HPDE6-E6E7 (cell line): ENCODE measurements around the gene DIP2C.
"Not testable (repeated sequence)": the region's sequence is repeated elsewhere in the genome, so short reads cannot be mapped to it uniquely, and the experiment has no call there.

Experiments
- DNase-seq: peaks from one replicate; pipeline ENCODE4 v3.0.0; 2011; ENCODE audit warnings: missing footprints; ENCODE audit errors: extremely low spot score

The DIP2C gene

DNA sequence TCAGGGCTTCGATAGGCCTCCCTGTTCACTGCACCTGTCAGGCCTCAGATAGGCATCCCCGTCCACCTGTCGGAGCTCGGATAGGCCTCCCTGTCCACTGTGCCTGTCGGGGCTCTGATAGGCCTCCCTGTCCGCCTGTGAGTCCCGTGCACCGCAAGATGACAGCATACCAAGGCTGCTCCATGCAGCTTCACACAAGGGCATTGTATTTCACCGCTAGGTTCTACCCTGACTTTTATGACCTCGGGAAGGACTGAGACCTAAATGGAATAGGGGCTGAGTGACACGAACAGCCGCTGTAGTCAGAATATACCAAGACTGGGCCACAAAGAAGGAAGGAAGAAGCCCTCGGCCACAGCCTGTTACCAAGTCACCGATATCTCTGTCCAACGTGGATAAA lies 271.2 kb downstream of the DIP2C start:
- DNase-seq = no peak

DNA sequence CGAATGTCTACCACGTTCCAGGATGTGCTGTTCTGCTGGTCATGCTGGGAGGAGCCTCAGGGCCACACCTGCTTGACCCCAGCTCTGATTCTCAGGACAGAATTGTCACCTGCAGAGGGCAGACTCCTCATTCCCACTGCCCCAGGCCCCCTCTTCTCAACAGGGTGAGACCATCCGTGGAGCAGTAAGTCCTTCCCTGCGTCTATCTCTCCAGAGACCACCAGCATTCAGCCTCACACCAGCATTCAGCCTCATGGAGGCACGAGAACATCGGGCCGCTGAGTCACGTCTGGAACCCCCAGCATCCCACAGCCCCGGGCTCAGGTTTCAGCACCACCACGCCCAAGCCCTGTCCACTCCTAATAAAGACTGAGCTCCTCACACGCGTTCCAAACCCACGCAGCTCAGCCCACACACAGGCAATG lies 273.4 kb downstream of the DIP2C start:
- DNase-seq = no peak

DNA sequence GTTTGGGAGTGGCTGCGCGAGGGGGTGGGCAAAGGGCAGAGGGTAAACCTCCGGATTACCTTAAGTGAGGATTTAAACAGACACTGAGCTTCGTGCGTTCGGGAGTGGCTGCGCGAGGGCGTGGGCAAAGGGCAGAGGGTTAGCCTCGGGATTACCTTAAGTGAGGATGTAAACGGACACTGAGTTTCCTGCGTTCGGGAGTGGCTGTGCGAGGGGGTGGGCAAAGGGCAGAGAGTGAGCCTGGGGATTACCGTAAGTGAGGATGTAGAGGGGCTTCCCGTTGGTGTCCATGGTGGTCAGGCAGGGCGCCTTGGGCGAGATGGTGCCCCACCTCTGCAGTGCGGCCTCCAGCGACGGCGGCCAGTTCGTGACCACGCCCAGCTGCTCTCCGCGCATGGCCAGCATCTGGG lies 275.8 kb downstream of the DIP2C start:
- no peak for DNase-seq

DNA sequence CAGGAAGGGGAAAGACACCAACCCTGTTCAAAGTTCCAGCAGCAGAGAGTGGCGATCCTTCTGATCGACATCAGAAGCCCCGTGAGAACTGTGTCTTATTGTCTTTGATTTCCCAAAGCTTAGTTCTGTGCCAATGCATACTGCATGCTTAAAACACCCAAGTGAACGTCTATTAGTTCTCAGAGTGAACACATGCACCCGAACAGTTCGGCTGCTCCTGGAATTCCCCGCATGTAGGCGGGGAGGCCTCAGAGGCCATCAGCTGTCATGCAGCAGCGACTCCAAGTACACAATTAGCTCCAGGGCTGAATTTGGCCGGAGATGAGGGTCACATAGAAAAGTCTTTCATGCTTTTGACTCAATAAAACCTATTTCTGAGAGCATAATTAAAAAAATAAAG lies 277.4 kb downstream of the DIP2C start:
- no peak for DNase-seq

DNA sequence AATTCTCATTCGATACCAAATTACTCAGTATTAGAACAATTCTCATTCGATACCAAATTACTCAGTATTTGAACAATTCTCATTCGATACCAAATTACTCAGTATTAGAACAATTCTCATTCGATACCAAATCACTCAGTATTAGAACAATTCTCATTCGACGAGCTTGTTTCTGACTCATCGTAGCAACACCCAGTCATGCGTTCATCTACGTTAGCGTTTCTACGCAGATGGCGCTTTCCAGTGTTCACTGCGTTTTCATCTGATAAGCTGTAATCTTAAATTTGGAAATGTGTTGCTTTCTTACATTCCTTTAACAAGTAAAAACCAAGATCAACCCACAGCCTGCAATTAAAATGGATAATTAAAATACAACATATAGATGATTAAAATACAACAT lies 277.9 kb downstream of the DIP2C start:
- DNase-seq = no peak

DNA sequence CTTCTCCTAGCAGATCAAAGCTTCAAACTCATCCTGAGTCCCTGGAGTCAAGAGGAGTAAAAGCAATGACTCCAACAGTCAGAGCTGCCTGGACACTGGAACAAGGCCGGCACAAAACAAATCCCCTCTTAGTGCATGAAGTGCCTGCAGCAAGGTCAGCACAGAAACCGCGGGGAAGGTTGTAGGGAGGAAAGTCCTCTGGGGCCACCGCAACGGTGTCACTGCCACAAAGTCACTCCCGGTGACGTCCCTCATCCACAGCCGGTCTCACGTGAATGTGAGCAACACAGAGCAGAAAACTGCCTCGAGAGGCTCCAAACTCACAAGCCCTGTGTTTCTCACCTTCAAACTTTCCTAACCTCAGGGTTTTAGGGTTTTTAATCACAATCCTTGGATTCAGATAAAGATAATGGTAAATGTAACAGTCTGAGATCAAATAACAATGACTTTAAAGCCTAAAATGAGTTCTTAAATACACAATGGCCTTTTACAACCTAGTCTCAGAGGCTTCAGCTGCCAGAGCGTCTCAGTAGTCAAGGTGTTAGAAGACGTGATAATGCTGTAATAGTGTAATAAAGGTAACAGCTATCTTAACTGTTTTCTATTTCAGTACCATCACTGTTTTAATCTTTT lies 279.9 kb downstream of the DIP2C start:
- DNase-seq = no peak

DNA sequence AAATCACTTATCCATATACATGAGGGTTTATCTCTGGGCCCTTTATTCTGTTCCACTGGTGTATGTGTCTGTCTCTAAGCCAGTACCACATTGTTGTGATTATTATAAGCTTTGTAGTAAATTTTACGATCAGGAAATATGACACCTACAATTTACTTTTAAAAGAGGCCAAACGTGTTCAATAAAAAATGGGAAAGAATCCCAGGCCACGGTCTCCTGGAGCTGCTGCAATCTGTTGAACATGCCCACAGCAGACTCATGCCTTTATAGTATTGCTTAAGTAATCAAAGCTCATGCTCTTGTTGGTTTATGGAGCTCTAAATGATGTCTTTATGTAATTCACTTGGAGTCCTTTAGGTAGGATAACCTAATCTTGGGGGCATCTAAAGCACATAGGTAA lies 281.2 kb downstream of the DIP2C start:
- no peak for DNase-seq

DNA sequence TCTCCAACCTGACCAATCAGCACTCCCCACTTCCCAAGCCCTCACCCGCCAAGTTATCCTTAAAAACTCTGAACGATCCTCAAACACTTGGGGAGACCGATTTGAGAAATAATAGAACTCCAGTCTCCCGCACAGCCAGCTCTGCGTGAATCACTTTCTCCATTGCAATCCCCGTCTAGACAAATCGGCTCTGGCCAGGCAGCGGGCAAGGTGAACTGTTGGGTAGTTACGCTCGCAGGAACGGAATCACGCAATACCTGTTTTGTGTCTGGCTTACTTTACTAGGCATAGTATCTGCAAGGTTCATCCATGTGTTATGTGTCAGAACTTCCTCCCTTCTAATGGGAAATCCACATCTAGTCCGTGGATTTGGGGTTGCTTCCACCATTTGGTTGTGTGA lies 282.5 kb downstream of the DIP2C start:
- no peak for DNase-seq

DNA sequence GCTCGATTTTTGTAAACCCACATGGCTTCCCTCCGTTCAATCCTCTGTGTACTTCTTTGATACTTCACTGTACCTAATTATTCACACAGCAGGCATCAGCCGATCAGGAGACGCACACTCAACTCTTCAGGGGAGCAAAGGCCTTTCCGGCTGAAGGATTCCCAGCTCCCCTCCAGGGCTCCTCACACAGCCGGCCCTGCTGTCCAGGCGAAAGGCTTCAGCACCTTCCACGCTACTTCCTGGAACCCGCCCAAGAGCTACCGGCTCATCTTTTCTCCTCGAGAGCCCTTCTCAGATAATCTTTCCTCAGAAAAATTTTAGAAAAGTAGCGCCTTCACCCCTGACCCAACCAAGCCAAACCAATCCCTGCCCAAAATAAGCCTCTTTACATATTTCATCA lies 283.8 kb downstream of the DIP2C start:
- DNase-seq = no peak

DNA sequence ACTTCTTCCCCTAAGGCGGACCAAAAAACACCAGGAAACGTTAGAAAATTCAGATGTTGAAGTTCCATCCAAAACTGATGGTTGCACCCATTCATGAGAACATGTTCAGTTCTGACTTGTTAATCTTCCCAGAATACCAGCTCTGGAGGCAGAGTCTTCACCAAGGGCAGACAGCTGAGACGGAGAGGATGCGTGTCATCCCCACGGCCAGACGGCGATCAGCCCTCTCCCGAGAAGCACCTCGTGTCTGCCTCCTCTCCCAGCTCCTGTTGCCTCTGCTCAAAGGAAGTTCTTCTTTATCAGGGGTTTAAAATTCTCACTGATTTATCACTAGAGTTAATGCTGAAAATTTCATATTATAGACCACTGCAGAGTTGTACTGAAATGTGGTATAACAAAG lies 284.5 kb downstream of the DIP2C start:
- DNase-seq = no peak

DNA sequence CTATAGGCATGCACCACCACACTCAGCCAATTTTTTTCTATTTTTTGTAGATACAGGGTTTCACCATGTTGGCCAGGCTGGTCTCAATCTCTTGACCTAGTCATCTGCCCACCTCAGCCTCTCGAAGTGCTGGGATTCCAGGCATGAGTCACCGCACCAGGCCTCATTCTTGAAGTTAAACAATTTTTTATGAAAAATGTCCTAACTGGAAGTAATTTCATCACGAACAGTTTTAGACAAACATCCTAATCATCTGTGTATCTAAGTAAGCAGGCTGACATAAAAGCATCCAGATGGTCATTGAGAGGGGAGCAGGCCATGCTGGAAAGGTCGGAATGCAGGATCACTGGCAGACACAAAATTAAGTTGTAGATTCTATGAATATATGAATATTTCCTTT lies 285.1 kb downstream of the DIP2C start:
- no peak for DNase-seq

DNA sequence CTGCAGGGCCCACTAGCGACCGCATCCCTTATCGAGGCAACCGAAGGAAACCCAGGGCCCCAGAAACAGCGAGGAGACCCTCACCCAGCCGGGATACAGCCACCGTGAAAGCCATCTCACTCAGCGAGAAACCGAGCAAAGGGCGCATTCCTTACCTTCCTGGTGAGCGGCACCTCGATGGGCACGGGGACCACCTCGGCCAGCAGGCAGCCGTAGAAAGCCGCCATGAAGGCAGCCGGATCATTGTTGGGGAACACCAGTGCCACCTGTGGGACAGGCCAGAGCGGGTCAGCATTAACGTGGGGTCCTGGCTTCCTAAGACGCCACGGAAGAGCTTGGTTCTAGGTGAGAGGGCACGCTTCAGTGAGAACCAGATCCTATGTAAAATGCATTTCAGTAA lies 290.5 kb downstream of the DIP2C start:
- no peak for DNase-seq

DNA sequence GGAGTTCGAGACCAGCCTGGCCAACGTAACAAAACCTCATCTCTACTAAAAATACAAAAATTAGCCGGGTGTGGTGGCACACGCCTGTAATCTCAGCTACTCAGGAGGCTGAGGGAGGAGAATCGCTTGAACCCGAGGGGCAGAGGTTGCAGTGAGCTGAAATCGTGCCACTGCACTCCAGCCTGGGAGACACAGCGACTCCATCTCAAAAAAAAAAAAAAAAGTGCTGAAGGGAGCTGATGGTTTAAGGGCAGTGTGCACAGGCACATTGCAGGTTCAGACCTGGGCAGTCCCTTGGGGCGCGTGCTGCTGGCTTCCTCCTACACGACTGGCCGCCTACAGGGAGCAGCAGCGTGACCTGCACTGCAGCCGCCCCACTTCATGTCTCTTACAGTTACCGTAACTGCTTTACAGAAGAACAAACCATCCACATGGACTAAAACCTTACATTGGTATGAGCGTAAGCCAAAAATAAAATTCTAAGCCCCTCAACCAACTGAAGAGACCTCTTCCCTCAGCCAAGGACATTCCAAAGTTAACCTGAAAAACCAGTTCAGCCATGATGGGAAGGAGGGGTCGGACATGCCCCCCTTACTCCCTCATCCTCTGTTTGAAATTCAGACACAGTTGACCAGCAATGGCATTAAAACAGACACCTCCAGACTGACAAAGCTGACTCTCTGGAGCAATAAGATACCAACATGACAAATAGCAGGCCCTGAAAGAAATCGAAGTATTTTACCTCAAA lies 292.0 kb downstream of the DIP2C start:
- no peak for DNase-seq

DNA sequence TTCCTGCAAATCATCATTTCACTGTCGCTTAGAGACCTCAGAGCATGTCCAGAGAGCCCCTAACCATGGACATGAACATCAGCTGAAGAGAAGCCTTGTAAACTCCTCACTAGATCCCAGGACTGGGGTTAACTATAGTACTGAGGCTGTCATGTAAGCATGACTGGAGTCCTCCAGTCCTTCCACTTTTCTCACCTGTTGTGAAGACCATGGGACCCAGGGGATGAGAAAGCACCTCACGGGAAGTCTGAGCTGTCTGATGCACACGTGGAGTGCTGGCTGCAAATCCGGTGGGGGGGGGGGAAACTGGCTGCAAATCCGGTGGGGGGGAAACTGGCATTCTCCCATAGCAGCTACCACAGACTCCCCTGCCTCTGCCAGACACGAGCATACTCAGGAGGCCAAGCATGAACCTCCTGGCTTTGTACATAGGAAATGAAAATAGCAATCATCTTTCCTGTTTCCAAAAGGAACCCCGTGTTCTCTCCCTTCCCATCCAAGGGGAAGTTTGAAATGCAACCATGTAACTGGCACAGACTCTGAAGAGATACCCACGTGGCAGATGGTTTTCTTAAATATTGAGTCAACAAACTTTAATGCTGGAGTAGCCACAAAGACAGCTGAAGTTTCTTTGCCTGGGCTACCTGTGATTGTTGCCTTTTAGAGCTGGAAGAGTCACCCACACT lies 292.8 kb downstream of the DIP2C start:
- DNase-seq = no peak

DNA sequence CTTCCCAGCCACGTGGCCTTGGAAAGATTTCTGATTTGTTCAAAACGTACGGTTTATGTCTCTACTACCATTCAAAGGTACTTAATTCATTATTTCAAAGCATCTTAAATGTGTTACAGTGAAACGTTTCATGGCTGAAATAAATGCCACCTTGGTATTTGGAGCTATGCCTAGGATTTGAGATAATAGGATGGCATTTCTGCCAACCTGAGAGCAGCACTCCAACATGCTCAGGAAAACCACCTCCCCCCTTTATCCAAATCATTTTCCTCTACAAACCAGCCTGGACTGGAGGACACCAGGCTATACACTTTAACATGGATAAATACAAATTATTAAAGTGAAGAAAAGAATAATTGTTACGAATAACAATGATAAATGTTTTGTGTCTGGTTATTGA lies 293.4 kb downstream of the DIP2C start:
- DNase-seq = no peak

DNA sequence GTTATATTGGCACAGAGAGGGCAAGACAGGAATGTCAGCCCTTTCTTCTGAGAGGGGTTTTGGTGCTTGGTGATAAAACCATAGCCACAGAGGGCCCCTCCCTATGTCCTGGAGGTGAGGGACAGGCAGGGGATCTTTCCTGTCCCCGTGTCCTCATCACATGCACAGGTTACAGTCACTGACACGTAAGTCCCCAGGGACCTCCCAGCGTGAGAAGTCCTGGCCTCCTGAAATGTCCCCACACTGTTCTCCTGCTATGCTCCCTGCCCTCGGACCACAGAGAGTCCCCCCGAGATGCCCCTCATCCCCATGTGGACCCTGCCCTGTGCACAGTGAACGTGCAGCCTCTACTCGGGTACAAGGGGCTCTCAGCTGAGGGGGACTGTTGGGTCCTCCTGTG lies 293.8 kb downstream of the DIP2C start:
- no peak for DNase-seq

DNA sequence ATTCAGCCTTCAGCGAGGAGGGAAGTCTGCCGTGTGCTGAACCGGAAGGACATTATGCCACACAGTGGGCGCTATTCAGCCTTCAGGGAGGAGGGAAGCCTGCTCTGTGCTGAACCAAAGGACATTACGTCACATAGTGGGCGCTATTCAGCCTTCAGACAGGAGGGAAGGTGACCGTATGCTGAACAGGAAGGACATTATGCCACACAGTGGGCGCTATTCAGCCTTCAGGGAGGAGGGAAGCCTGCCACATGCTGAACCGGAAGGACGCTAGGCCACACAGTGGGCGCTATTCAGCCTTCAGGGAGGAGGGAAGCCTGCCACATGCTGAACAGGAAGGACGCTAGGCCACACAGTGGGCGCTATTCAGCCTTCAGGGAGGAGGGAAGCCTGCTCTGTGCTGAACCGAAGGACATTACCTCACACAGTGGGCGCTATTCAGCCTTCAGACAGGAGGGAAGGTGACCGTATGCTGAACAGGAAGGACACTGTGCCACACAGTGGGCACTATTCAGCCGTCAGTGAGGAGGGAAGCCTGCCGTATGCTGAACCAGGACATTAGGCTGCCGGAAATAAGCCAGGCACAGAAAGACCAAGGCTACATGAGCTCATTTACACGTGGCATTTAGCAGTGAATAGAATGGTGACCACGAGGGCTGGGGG lies 294.9 kb downstream of the DIP2C start:
- not testable (repeated sequence) for DNase-seq

DNA sequence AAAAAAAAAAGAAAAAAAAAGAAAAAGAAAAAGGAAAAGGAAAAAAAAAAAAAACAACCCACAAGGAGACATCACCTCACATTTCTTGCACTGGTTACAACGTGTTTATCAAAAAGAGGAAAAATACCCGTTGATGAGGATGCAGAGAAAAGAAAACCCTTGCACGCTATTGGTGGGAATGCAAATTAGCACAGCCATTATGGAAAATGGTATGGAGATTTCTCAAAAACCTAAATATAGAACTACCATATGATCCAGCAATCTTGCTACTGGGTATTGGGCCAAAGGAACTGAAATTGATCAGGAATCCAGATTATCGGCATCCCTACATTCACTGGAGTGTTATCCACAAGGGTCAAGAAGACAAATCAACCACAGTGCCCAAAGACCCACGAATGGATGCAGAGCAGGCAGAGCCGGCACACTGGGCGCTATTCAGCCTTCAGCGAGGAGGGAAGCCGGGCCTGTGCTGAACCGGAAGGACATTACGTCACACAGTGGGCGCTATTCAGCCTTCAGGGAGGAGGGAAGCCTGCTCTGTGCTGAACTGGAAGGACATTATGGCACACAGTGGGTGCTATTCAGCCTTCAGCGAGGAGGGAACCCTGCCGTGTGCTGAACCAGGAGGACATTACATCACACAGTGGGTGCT lies 295.6 kb downstream of the DIP2C start:
- DNase-seq = no peak

DNA sequence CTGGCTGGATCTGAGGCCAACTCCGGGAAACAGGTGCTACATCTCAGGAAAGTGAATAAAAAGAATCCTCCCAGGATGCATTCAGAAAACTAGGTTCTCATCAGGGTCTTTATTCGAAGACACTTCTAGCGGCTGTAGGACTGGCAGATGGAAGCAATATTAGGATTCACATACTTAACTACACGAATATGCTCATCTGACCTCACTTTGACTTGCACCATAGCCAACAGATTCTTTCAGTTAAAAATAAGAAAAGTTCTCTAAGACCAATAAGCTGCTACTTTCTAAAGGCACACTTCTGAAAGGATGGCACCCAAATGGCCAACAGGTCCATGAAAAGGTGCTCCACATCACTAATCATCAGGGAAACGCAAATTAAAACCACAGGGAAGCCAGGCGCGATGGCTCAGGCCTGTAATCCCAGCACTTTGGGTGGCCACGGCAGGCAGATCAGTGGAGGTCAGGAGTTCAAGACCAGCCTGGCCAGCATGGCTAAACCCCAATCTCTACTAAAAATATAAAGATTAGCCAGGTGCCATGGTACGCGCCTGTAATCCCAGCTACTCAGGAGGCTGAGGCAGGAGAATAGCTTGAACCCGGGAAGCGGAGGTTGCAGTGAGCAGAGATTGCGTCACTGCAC lies 296.2 kb downstream of the DIP2C start:
- DNase-seq = no peak

DNA sequence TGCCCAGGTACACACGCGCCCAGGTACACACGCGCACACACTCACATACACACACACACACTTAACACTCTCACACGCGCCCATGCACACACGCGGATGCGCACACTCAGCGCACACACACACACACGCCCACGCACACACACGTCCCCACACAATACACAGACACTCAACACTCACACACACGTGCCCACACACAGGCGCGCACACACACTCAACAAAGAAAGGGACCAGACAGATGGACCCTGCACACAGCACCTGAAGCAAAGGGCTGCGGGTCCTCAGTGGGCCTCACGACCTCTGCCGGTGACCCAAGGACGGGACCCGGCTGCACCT lies 296.8 kb downstream of the DIP2C start:
- DNase-seq = no peak

DNA sequence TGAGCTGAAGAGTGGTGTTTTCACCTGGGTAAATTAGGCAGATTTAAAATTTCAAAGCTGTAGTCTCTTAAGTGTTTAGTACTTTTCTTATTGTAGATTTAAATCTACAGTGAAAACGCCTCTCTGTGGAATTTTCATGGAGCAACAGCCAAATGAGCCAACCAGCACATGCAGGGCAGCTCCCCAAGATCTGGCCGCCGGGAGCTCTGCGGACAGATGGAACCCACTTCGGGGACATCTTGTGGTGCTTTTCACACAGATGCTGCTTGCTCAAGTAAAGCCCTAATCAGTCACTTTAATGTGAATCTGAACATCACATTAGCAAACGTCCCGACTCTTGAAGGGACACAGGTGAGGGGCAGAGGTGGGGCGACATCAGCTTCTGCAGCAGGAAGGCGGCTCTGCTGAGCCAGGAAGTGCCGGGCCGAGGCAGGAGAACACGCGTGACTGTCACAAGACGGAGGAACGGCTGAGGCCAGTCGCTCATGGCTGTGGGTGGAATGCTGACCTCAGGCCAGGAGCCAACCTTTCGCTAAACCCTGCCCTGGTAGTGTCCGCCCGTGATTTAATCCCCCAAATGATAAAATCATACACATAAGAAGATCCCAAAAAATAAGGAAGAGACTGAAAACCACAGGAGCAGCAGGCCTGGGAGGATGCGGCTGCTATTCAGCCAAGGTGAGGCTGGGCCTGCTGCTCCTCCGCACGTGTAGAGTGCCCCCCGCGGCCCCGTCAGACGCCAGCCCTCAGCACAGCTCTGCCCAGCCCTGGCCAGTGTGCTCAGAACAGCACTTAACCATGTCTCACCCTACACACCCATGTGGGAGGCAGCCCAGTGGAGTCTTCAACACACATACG lies 297.4 kb downstream of the DIP2C start:
- no peak for DNase-seq
